CD4-positive, alpha-beta T cell (primary cell): ENCODE data around the gene FPGT. TPM values are rescaled to one million over a fixed set of nuclear protein-coding genes. Genes with fewer than 3 reads are reported as not detected.

Experiments
- ATAC-seq: fragments of 200-7000 bp; cut with Tn5 transposase; one replicate; pipeline ENCODE4 v1.10.0; 2022; ENCODE audit warnings: mild to moderate bottlenecking; ENCODE audit not compliant: poor library complexity
- CTCF ChIA-PET: fragments of 350-600 bp; sonication (Branson Sonifier 250); formaldehyde crosslinking; loops from one replicate; lab custom pipeline; 2021; ENCODE audit warnings: antibody characterized with exemption, inconsistent platforms; lab: Charles Lee
- POLR2A ChIA-PET: fragments of 350-600 bp; sonication (Branson Sonifier 250); formaldehyde crosslinking; loops from one replicate; lab custom pipeline; 2021; ENCODE audit warnings: antibody characterized with exemption, inconsistent platforms; lab: Charles Lee
- DNase-seq, 14 experiments: peaks; one replicate each; pipeline ENCODE4 v3.0.0-alpha.2; 2013 to 2020; ENCODE audit warnings: mixed read lengths in 2 of 14
- H3K27ac ChIP-seq, 2 donors: one replicate each; pipeline versions ENCODE4 v1.5.1 to v1.7.0; 2013; ENCODE audit warnings: low read length in 2 of 2, low read depth in 1 of 2, mild to moderate bottlenecking in 1 of 2
- H3K27me3 ChIP-seq, 2 experiments: 1 replicate in 1 of 2; 2 replicates in 1 of 2; pipeline versions ENCODE4 v1.6.1 to v1.7.0; 2013; ENCODE audit warnings: low read length in 2 of 2, control low read depth in 1 of 2, mild to moderate bottlenecking in 1 of 2, moderate library complexity in 1 of 2; ENCODE audit not compliant: insufficient read depth in 2 of 2, control insufficient read depth in 1 of 2
- H3K36me3 ChIP-seq: one replicate; pipeline ENCODE4 v1.6.1; 2013; ENCODE audit warnings: low read length, control low read depth; ENCODE audit not compliant: insufficient read depth
- H3K4me1 ChIP-seq: one replicate; pipeline ENCODE4 v1.6.1; 2013; ENCODE audit warnings: low read length, control low read depth; ENCODE audit not compliant: insufficient read depth
- H3K4me3 ChIP-seq: one replicate; pipeline ENCODE4 v1.5.1; 2013; ENCODE audit warnings: mild to moderate bottlenecking, low read length, moderate library complexity
- H3K9me3 ChIP-seq, 2 experiments: 1 replicate in 1 of 2; 2 replicates in 1 of 2; pipeline versions ENCODE4 v1.6.1 to v1.7.0; 2013; ENCODE audit warnings: low read length in 2 of 2, mild to moderate bottlenecking in 2 of 2, control low read depth in 1 of 2, moderate library complexity in 1 of 2; ENCODE audit not compliant: control insufficient read depth in 1 of 2, insufficient read depth in 1 of 2
- H3K27ac Mint-ChIP-seq: one replicate; pipeline ENCODE4 v1.8.0; 2020; ENCODE audit warnings: mixed read lengths
- H3K27me3 Mint-ChIP-seq: one replicate; pipeline ENCODE4 v1.8.0; 2021; ENCODE audit warnings: mixed read lengths
- H3K36me3 Mint-ChIP-seq: one replicate; pipeline ENCODE4 v1.8.0; 2021; ENCODE audit warnings: low read depth, mixed read lengths
- H3K4me1 Mint-ChIP-seq: one replicate; pipeline ENCODE4 v1.8.0; 2021; ENCODE audit warnings: low read depth, mixed read lengths
- H3K4me3 Mint-ChIP-seq: one replicate; pipeline ENCODE4 v1.8.0; 2020; ENCODE audit warnings: mild to moderate bottlenecking, mixed read lengths
- H3K9me3 Mint-ChIP-seq: one replicate; pipeline ENCODE4 v1.8.0; 2020; ENCODE audit warnings: mixed read lengths
- intact Hi-C, 2 experiments: fragments of 100-400 bp; cut with DNase I in 1 of 2; cut with micrococcal nuclease in 1 of 2; formaldehyde crosslinking; loops; one replicate each; pipeline versions ENCODE4 v1.15.1 to v1.9.0; 2023 to 2025; cut with DNase I, micrococcal nuclease
- total RNA-seq, 174 experiments: library from RNA in 2 of 174; stranded (reverse) in 2 of 174; gene quantifications; one replicate each; pipeline ENCODE4 v1.2.3 and lab custom pipeline; 2021 to 2026
- TF ChIP-seq, protein P1 (sequence below): fragments of 200-600 bp; IDR thresholded peaks from one replicate; pipeline ENCODE4 v1.8.0; 2022; ENCODE audit warnings: antibody characterized with exemption, mild to moderate bottlenecking

The FPGT gene
- total RNA-seq, 2 experiments from 2014 or later, result 3.0 to 4.5 TPM

DNA sequence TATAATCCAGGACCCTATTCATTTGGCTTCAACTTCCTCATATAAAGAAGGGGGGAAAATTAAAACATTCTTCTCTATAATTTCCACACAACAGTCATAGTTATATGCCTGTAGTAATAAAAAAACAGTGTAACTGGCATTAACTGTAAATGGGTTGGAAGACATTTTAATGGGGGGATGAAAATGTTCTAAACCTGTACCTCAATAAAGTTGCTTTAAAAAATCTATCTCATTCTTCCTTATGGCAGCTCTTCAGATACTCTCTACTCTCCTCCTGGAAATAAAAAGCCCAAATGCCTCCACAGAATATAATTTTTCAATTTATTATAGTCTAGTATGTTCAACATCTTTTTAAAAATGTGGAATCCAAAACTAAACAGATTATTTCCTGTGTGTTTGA, 2.7 kb upstream of the FPGT start:
- H3K4me1 Mint-ChIP-seq, result peaks cover 38% of the 10 kb centered on the region
- Histone ChIP-seq H3K27ac (no peak overlapping the region), H3K4me3 (no peak overlapping the region), H3K9me3 (no peaks in the 10 kb centered on the region), H3K4me1 (peaks cover 6% of the 10 kb centered on the region), H3K36me3 (no peaks in the 10 kb centered on the region), H3K27me3 (no peaks in the 10 kb centered on the region)
- intact Hi-C loops, result loop anchor here (5.0 to 10.0 kb wide), 3 partner anchors 539 to 1879 kb away; partner anchors contain the start of genes CRYZ (in 1 of the 2), ST6GALNAC3 (in 1 of the 2) and TYW3 (in 1 of the 2)
- ATAC-seq (no peak), DNase-seq (no peak)
- TF ChIP-seq, protein P1, sequence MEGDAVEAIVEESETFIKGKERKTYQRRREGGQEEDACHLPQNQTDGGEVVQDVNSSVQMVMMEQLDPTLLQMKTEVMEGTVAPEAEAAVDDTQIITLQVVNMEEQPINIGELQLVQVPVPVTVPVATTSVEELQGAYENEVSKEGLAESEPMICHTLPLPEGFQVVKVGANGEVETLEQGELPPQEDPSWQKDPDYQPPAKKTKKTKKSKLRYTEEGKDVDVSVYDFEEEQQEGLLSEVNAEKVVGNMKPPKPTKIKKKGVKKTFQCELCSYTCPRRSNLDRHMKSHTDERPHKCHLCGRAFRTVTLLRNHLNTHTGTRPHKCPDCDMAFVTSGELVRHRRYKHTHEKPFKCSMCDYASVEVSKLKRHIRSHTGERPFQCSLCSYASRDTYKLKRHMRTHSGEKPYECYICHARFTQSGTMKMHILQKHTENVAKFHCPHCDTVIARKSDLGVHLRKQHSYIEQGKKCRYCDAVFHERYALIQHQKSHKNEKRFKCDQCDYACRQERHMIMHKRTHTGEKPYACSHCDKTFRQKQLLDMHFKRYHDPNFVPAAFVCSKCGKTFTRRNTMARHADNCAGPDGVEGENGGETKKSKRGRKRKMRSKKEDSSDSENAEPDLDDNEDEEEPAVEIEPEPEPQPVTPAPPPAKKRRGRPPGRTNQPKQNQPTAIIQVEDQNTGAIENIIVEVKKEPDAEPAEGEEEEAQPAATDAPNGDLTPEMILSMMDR, result no peak
- H3K27me3 Mint-ChIP-seq, result no peaks in the 10 kb centered on the region
- no peak overlapping the region for H3K27ac Mint-ChIP-seq
- no peaks in the 10 kb centered on the region for H3K9me3 Mint-ChIP-seq
- POLR2A ChIA-PET, result no interaction called here
- CTCF ChIA-PET, result no interaction called here
- H3K36me3 Mint-ChIP-seq, result peaks cover 13% of the 10 kb centered on the region
- H3K4me3 Mint-ChIP-seq, result no peak overlapping the region

DNA sequence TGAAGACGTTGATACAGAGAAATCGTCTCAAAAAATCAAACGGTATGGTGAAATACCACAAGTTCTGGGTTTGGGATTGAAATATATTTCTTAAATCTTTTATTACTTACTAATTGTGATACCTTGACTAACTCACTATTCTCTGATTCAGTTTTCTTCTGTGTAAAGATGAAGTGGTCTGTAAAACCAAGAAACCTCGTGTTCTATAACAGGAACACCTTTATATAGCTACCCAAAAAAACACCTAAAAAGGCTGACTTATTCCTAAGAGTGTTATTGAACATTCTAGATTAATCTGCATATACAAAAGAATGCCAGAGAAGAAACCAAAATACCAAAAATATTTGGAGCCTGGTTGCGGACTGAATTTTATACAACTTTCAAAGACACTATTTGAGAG, 787 bp upstream of the FPGT start:
- ATAC-seq (no peak), DNase-seq (peak in 1 of 14 experiments; percentile 0)
- Mint-ChIP-seq H3K27me3 (no peaks in the 10 kb centered on the region), H3K4me3 (peak overlapping the region; percentile 93), H3K9me3 (no peaks in the 10 kb centered on the region), H3K36me3 (peaks cover 28% of the 10 kb centered on the region), H3K4me1 (peaks cover 38% of the 10 kb centered on the region), H3K27ac (peak overlapping the region; percentile 86)
- Histone ChIP-seq H3K4me1 (peaks cover 6% of the 10 kb centered on the region), H3K27ac (peak overlapping the region; percentile 48 to 85), H3K36me3 (peaks cover 6% of the 10 kb centered on the region), H3K27me3 (no peaks in the 10 kb centered on the region), H3K9me3 (no peaks in the 10 kb centered on the region), H3K4me3 (peak overlapping the region; percentile 76)
- ChIA-PET POLR2A (interaction anchor here (1.4 to 1.6 kb wide), 2 partner anchors 12 to 536 kb away, joined by 5 to 10 read pairs; partner anchors contain the start of genes CRYZ and TYW3), CTCF (no interaction called here)
- TF ChIP-seq, protein P1, result no peak
- intact Hi-C loops, result loop anchor here (5.0 to 10.0 kb wide), 3 partner anchors 538 to 1878 kb away; partner anchors contain the start of genes CRYZ (in 1 of the 2), ST6GALNAC3 (in 1 of the 2) and TYW3 (in 1 of the 2)

DNA sequence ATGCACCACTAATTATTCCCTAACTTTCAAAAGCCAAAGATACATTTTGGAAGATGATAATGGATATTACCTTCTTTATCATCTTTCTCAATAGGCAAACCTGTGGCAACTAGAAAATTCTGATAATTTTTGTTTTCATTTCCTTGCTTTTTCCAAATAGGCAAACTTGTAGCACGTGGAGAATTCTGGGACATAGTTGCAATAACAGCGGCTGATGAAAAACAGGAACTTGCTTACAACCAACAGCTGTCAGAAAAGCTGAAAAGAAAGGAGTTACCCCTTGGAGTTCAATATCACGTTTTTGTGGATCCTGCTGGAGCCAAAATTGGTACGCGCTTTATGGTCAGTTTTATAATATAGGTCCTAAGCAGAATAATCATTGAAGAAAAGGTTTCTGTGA, 1.5 kb downstream of the FPGT start:
- ChIA-PET POLR2A (no interaction called here), CTCF (no interaction called here)
- Histone ChIP-seq H3K4me1 (peaks cover 6% of the 10 kb centered on the region), H3K27me3 (no peaks in the 10 kb centered on the region), H3K36me3 (peaks cover 10% of the 10 kb centered on the region), H3K27ac (no peak overlapping the region), H3K9me3 (no peaks in the 10 kb centered on the region), H3K4me3 (no peak overlapping the region)
- Mint-ChIP-seq H3K4me1 (peaks cover 38% of the 10 kb centered on the region), H3K36me3 (peaks cover 36% of the 10 kb centered on the region), H3K4me3 (peak overlapping the region; percentile 93), H3K27ac (peak overlapping the region; percentile 86), H3K9me3 (no peaks in the 10 kb centered on the region), H3K27me3 (no peaks in the 10 kb centered on the region)
- TF ChIP-seq, protein P1, result no peak
- peak in 1 of 14 experiments; percentile 3 for DNase-seq
- intact Hi-C loops, result loop anchor here (2.0 to 10.0 kb wide), 4 partner anchors 533 to 1875 kb away; partner anchors contain the start of genes CRYZ (in 2 of the 2), TYW3 (in 2 of the 2) and ST6GALNAC3 (in 1 of the 2)
- ATAC-seq, result no peak
